ENCODE measurements around the gene PLEKHD1. TPM values are rescaled to one million over a fixed set of nuclear protein-coding genes. Genes with fewer than 3 reads are reported as not detected.

The PLEKHD1 gene
- total RNA-seq, 4 donors from 2014 or later, result not detected

GRCh38 chr14:69531135-69531534 is 46.6 kb downstream of the PLEKHD1 start:
- 67 to 70% methylated on average over 3 of the region's 3 CpGs for WGBS, 2 donors
- Histone ChIP-seq H3K4me1 (peaks cover 0 to 4% (median 0%) of the 10 kb centered on the region in 4 donors), H3K36me3 (no peaks in the 10 kb centered on the region), H3K27ac (no peak overlapping the region), H3K9me3 (no peaks in the 10 kb centered on the region), H3K4me3 (no peak overlapping the region), H3K27me3 (peaks cover 0 to 3% of the 10 kb centered on the region in 2 donors)
- DNase-seq (ENCODE audit: low spot score in 2 of 2), result no peak
- TF ChIP-seq CTCF (IDR thresholded peaks at IDR 0.05) (no peak), POLR2A (IDR thresholded peaks at IDR 0.05) (no peak), EP300 (IDR thresholded peaks at IDR 0.05) (no peak)

- no peaks in the 10 kb centered on the region for H3K9me3 ChIP-seq
- WGBS, 2 donors, result 54 to 66% methylated on average over 3 of the region's 3 CpGs
These were observed 48.2 kb downstream of the PLEKHD1 start for GRCh38 chr14:69532561-69533340.

GRCh38 chr14:69535230-69535848 is 50.8 kb downstream of the PLEKHD1 start:
- H3K9me3 ChIP-seq, result no peaks in the 10 kb centered on the region
- no peak for TF ChIP-seq EP300 (IDR thresholded peaks at IDR 0.05)
- peak; percentile 27 to 42 (median 31) for TF ChIP-seq CTCF (IDR thresholded peaks at IDR 0.05)
- TF ChIP-seq POLR2A (IDR thresholded peaks at IDR 0.05), result no peak
- no peak overlapping the region for H3K4me3 ChIP-seq
- DNase-seq (ENCODE audit: low spot score in 2 of 2), result peak in 1 of 2 donors; percentile 16
- H3K4me1 ChIP-seq, result peaks cover 0 to 4% (median 0%) of the 10 kb centered on the region in 4 donors
- H3K27ac ChIP-seq, result no peak overlapping the region
- H3K36me3 ChIP-seq, result no peaks in the 10 kb centered on the region
- H3K27me3 ChIP-seq, result peaks cover 0 to 3% of the 10 kb centered on the region in 2 donors
- WGBS, 2 donors, result 0 to 2% methylated on average over 4 of the region's 4 CpGs

More at GRCh38 chr14:69532561-69533340, 48.2 kb downstream of the PLEKHD1 start:
- no peak for DNase-seq (ENCODE audit: low spot score in 2 of 2)
- Histone ChIP-seq H3K27me3 (peaks cover 0 to 3% of the 10 kb centered on the region in 2 donors), H3K4me3 (no peak overlapping the region), H3K4me1 (peaks cover 0 to 4% (median 0%) of the 10 kb centered on the region in 4 donors), H3K27ac (no peak overlapping the region), H3K36me3 (no peaks in the 10 kb centered on the region)
- TF ChIP-seq EP300 (IDR thresholded peaks at IDR 0.05) (no peak), CTCF (IDR thresholded peaks at IDR 0.05) (no peak), POLR2A (IDR thresholded peaks at IDR 0.05) (no peak)

- no peak for DNase-seq (ENCODE audit: low spot score in 2 of 2)
- Histone ChIP-seq H3K4me1 (peaks cover 0 to 4% (median 0%) of the 10 kb centered on the region in 4 donors), H3K36me3 (no peaks in the 10 kb centered on the region), H3K9me3 (no peaks in the 10 kb centered on the region), H3K4me3 (no peak overlapping the region), H3K27ac (no peak overlapping the region), H3K27me3 (no peaks in the 10 kb centered on the region)
- TF ChIP-seq CTCF (IDR thresholded peaks at IDR 0.05) (no peak), EP300 (IDR thresholded peaks at IDR 0.05) (no peak), POLR2A (IDR thresholded peaks at IDR 0.05) (no peak)
These were observed 52.4 kb downstream of the PLEKHD1 start for GRCh38 chr14:69536971-69537370.

- DNase-seq (ENCODE audit: low spot score in 2 of 2), result no peak
- WGBS, 2 donors, result 86 to 96% methylated on average over 1 of the region's 1 CpG
- Histone ChIP-seq H3K9me3 (no peaks in the 10 kb centered on the region), H3K27ac (no peak overlapping the region), H3K4me3 (no peak overlapping the region), H3K36me3 (no peaks in the 10 kb centered on the region), H3K4me1 (peaks cover 0 to 4% (median 0%) of the 10 kb centered on the region in 4 donors), H3K27me3 (no peaks in the 10 kb centered on the region)
- TF ChIP-seq POLR2A (IDR thresholded peaks at IDR 0.05), result no peak
- no peak for TF ChIP-seq CTCF (IDR thresholded peaks at IDR 0.05)
- no peak for TF ChIP-seq EP300 (IDR thresholded peaks at IDR 0.05)
These were observed 53.4 kb downstream of the PLEKHD1 start for GRCh38 chr14:69537900-69538299.
